Kidney (tissue), 14 donors: ENCODE data around the gene SRSF2. TPM values are rescaled to one million over a fixed set of nuclear protein-coding genes. Genes with fewer than 3 reads are reported as not detected.
A peak's percentile ranks its signal among the peaks of the same experiment; 100 is the strongest.
"Not testable (repeated sequence)": the region's sequence is repeated elsewhere in the genome, so short reads cannot be mapped to it uniquely, and the experiment has no call there.

Source experiments
- DNase-seq, 5 donors: peaks; one replicate each; pipeline ENCODE4 v3.0.0-alpha.2; 2013 to 2020
- FAIRE-seq: peaks from 2 replicates; lab custom pipeline; 2012; peaks lifted over from hg19 to GRCh38; lab: Jason Lieb, UNC
- H3K27ac ChIP-seq, 2 donors: one replicate each; pipeline ENCODE4 v1.7.0; 2013; ENCODE audit warnings: low read depth in 2 of 2, low read length in 2 of 2, inconsistent platforms in 1 of 2
- H3K27me3 ChIP-seq: one replicate; pipeline ENCODE4 v1.7.1; 2013; ENCODE audit warnings: low read length, inconsistent platforms; ENCODE audit not compliant: control insufficient read depth, insufficient read depth
- H3K36me3 ChIP-seq, 3 donors: one replicate each; pipeline versions ENCODE4 v1.7.0 to v1.7.1; 2013; ENCODE audit warnings: low read length in 3 of 3, control low read depth in 1 of 3, inconsistent platforms in 1 of 3; ENCODE audit not compliant: insufficient read depth in 3 of 3, control insufficient read depth in 2 of 3
- H3K4me1 ChIP-seq, 3 donors: one replicate each; pipeline versions ENCODE4 v1.7.0 to v1.7.1; 2013; ENCODE audit warnings: low read length in 3 of 3, inconsistent platforms in 1 of 3, low read depth in 1 of 3; ENCODE audit not compliant: control insufficient read depth in 2 of 3, insufficient read depth in 2 of 3
- H3K4me3 ChIP-seq, 3 donors: one replicate each; pipeline versions ENCODE4 v1.7.0 to v1.8.1; 2013; ENCODE audit warnings: low read length in 3 of 3, control low read depth in 1 of 3, inconsistent platforms in 1 of 3
- H3K9ac ChIP-seq, 3 donors: one replicate each; pipeline versions ENCODE4 v1.7.0 to v1.7.1; 2013; ENCODE audit warnings: low read length in 3 of 3, control low read depth in 1 of 3, inconsistent platforms in 1 of 3
- H3K9me3 ChIP-seq, 3 donors: one replicate each; pipeline versions ENCODE4 v1.7.0 to v1.7.1; 2013; ENCODE audit warnings: low read length in 3 of 3, control low read depth in 1 of 3, inconsistent platforms in 1 of 3; ENCODE audit not compliant: control insufficient read depth in 2 of 3, insufficient read depth in 1 of 3
- intact Hi-C: fragments of 100-400 bp; cut with DNase I; formaldehyde crosslinking; loops from one replicate; pipeline ENCODE4 v1.11.1; 2022
- polyA plus RNA-seq: library from polyadenylated mRNA; stranded (reverse); fragments of 350-450 nt; fragmentation: Illumina TruSeq; extraction: RNeasy Lipid Tissue Mini Kit (QIAGEN cat#74804); gene quantifications from one replicate; pipeline ENCODE4 v1.2.3, GENCODE V29; 2014; ENCODE audit warnings: low read depth, low replicate concordance; ENCODE audit not compliant: insufficient read depth
- total RNA-seq: library from RNA; stranded (reverse); fragmentation: NEBNext Ultra II Directional; extraction: Animal tissue kit (Norgen Biotek cat#: 25700); gene quantifications from one replicate; pipeline ENCODE4 v1.2.1, GENCODE V29; 2021
- TF ChIP-seq, protein P1 (sequence below): IDR thresholded peaks from 3 replicates; pipeline ENCODE4 v1.5.1; 2012; ENCODE audit warnings: mild to moderate bottlenecking, moderate library complexity, borderline replicate concordance; ENCODE audit not compliant: insufficient read depth; ENCODE audit errors: extremely low read depth
- donor health status: control.
- donor health status: control.
- donor health status: control.
- donor health status: control.
- donor health status: control.
- donor health status: DM: yes; HTN: yes; CAD: no.
- donor health status: Normal renal cell carcinoma (clear cell type).

The SRSF2 gene
- total and polyA plus RNA-seq, 2 donors from 2014 or later = 129 to 155 TPM

DNA sequence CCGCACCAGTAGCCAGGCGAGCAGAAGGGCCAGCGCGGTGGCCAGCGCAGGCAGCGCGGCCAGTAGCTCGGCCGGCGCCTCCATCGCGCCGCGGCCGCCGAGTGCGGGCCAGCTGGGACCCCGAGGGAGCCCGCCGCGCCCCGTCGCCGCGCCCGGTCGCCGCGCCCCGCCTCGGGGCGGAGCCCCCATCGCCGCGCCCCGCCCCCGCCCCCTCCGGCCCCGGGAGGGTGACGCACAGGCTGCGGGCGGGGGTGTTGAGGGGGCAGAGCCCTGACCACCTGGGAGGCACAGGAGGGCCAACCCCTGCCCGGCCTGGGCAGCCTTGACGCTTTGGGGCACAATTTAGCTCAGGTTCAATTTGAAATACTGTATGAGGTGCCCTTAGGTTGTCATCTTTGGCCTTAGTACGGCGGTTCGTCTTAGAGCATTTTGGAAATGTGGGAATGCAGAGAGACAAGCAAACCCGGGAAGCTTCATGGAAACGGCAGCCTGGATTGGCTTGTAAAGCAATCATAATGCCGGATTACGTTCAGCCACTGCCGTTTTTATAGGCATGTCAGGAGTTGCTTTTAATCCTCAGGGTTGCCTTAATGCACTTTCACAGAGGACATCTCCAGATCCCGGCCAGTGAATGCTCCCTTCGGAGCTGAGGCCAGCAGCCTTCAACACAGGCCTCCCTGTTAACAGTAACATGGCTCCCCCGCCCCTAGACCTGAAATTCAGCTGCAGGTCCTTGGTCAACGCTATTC lies 26.1 kb downstream of the SRSF2 start, which contains the start of gene MXRA7:
MXRA7 (minus strand) TSS at position 103 of the 749 bp plus-strand sequence; CDS start at position 84, 19 bp downstream.
- no peak for FAIRE-seq
- Histone ChIP-seq H3K9me3 (no peaks in the 10 kb centered on the region), H3K4me3 (peak within 1 kb of the TSS; percentile 37 to 68 (median 56)), H3K9ac (peak within 1 kb of the TSS; percentile 47 to 73 (median 67)), H3K27me3 (no peaks in the 10 kb centered on the region), H3K27ac (peak within 1 kb of the TSS; percentile 65 to 90), H3K36me3 (peaks cover 2 to 22% (median 10%) of the 10 kb centered on the region in 3 donors), H3K4me1 (peaks cover 2 to 19% (median 18%) of the 10 kb centered on the region in 3 donors)
- intact Hi-C loops = no loop called here
- DNase-seq = peak; percentile 80 to 90 (median 88)
- TF ChIP-seq, protein P1, sequence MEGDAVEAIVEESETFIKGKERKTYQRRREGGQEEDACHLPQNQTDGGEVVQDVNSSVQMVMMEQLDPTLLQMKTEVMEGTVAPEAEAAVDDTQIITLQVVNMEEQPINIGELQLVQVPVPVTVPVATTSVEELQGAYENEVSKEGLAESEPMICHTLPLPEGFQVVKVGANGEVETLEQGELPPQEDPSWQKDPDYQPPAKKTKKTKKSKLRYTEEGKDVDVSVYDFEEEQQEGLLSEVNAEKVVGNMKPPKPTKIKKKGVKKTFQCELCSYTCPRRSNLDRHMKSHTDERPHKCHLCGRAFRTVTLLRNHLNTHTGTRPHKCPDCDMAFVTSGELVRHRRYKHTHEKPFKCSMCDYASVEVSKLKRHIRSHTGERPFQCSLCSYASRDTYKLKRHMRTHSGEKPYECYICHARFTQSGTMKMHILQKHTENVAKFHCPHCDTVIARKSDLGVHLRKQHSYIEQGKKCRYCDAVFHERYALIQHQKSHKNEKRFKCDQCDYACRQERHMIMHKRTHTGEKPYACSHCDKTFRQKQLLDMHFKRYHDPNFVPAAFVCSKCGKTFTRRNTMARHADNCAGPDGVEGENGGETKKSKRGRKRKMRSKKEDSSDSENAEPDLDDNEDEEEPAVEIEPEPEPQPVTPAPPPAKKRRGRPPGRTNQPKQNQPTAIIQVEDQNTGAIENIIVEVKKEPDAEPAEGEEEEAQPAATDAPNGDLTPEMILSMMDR = no peak

DNA sequence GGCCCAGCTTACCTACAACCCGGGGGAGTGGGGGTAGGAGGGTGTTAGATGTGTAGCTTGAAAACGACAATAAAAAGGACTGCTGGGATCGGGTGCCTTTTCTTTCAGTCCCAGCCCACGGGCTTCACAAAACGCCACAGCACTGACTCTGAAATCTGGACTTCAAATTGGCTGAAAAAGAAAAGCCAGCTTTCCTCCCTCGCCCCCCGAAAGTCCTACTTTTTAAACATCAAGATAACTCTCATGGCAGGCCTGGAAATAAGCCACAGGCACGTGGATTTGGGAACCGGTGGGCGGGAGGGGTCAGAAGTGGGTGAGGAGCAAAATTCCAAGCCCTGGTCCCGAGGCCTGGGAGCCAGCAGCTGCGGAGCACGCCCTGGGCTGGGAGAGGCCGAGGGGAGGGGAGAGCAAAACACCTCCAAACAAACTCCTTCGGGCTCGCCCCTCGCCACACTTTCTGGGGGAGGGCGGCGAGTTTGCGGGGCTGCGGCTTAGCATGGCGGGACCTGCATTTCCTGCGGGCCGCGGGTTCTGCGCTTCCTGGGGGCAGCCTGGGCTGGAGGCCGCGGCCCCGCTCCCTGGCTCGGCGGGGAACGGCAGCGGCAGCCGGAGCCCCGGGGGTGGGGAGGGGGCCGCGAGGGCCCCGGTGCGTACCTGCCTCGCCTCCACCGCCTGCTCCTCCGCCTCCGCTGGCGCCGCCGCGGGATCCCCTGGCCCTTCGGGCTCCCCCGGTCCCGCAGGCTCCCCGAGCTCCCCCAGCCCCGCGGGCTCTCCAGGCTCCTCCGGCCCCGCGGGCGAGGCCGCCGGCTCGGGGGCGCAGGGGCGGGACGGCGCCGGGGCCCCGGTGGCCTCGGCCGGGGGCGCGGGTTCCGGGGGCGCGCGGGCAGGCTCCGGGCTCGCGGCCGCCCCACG lies 26.9 kb downstream of the SRSF2 start:
- Histone ChIP-seq H3K4me3 (peak overlapping the region; percentile 28 to 59 (median 37)), H3K36me3 (peaks cover 0 to 14% (median 9%) of the 10 kb centered on the region in 3 donors), H3K4me1 (peaks cover 2 to 19% (median 14%) of the 10 kb centered on the region in 3 donors), H3K27ac (peak overlapping the region; percentile 65 to 90), H3K9ac (peak overlapping the region in 2 of 3 donors; percentile 48 to 73)
- H3K9me3 ChIP-seq, FAIRE-seq, intact Hi-C loops, H3K27me3 ChIP-seq: not testable (repeated sequence)
- peak in 4 of 5 donors; percentile 52 to 87 (median 72) for DNase-seq

DNA sequence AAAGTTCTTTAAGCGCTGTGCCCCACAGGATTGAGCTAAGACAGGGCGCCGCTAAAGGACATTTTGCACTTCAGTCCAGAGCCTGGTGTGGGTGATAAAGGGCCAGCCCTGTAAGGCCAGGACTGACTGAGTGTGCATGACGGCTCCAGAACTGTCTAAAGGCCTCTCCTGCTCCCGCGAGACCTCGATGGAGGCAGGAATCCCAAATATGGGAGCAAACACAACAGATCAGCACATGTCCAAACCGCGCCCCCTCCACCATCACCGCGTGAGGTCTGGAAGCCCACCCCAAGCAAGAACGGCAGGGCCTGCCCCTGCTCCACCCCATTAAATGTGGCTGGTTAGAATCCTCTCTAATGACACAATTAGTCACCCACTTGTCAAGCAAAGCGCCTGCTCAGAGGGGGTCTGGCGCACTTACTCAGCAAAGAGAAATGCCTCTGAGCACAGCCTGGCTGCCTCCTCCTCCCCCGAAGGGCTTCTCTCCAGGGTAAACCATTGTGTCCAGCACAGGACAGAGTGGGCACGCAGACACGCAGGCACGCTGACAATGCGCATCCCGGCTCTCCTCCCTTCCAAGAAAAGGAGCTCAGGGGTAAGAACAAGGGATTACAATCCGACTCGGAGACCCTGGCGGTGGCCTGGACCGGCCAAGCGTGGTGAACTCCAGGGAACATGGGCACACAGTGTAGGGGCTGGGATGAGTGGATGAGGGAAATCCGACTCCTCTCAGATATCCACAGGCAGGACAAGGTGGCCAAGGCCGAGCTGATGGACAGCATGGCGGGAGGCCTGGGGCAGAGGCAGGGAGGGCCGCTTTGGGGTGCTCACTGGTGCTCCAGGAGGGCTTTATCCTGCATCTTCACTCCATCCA lies 27.8 kb downstream of the SRSF2 start:
- DNase-seq (peak; percentile 91 to 96 (median 94)), FAIRE-seq (no peak)
- Histone ChIP-seq H3K4me1 (peaks cover 2 to 15% (median 13%) of the 10 kb centered on the region in 3 donors), H3K4me3 (peak overlapping the region; percentile 28 to 59 (median 37)), H3K36me3 (peaks cover 0 to 10% (median 7%) of the 10 kb centered on the region in 3 donors), H3K9ac (peak overlapping the region in 2 of 3 donors; percentile 48 to 73), H3K9me3 (no peaks in the 10 kb centered on the region), H3K27me3 (no peaks in the 10 kb centered on the region), H3K27ac (peak overlapping the region; percentile 65 to 90)
- intact Hi-C loops = no loop called here
- TF ChIP-seq, protein P1 = no peak
